K562 (cell line): ENCODE measurements around the gene TRMT2A. TPM values are rescaled to one million over a fixed set of nuclear protein-coding genes. Genes with fewer than 3 reads are reported as not detected.

Experiments
- BRCA1 ChIP-seq, 2 experiments: fragments of 450-650 bp in 1 of 2; sonication (generic) in 1 of 2; formaldehyde crosslinking in 1 of 2; IDR thresholded peaks; 2 replicates each; pipeline versions ENCODE4 v1.5.0 to v1.6.1; 2017 to 2020; ENCODE audit warnings: mild to moderate bottlenecking in 1 of 2, missing genetic modification reagents in 1 of 2
- HDAC3 ChIP-seq: fragments of 450-650 bp; IDR thresholded peaks from 2 replicates; pipeline ENCODE4 v1.6.1; 2018; ENCODE audit warnings: borderline replicate concordance, mild to moderate bottlenecking, moderate library complexity; ENCODE audit not compliant: partially characterized antibody
- L3MBTL2 ChIP-seq: fragments of 450-650 bp; IDR thresholded peaks from 2 replicates; pipeline ENCODE4 v1.6.1; 2016; ENCODE audit warnings: mild to moderate bottlenecking, moderate library complexity
- MAFK ChIP-seq: IDR thresholded peaks from 2 replicates; pipeline ENCODE4 v1.6.1; 2011; ENCODE audit warnings: low read length, improper control_type of control experiment
- PURB ChIP-seq: sonication (generic); formaldehyde crosslinking; IDR thresholded peaks from 2 replicates; pipeline ENCODE4 v1.9.0; 2021; ENCODE audit warnings: low read depth, mild to moderate bottlenecking, missing genetic modification reagents
- RBM39 ChIP-seq: fragments of 200-400 bp; formaldehyde crosslinking; optimal IDR thresholded peaks from 2 replicates; pipeline ENCODE3; 2018; ENCODE audit warnings: low read depth, low read length
- SIN3B ChIP-seq: fragments of 450-650 bp; IDR thresholded peaks from 2 replicates; pipeline ENCODE4 v1.6.1; 2017; ENCODE audit warnings: low read depth, mild to moderate bottlenecking, moderate library complexity
- SMAD4 ChIP-seq: fragments of 250-450 bp; sonication (Bioruptor Pico); conservative IDR thresholded peaks from 2 replicates; pipeline ENCODE4 v1.8.0; 2021; ENCODE audit warnings: inconsistent platforms, mild to moderate bottlenecking, moderate library complexity
- TAF15 ChIP-seq: fragments of 200-400 bp; formaldehyde crosslinking; IDR thresholded peaks from 2 replicates; pipeline ENCODE4 v1.6.1; 2017; ENCODE audit warnings: mild to moderate bottlenecking, low read depth, low read length, moderate library complexity
- polyA plus RNA-seq, 8 experiments: library from polyadenylated mRNA; depleted of rRNA in 4 of 8; stranded (reverse) in 5 of 8; unstranded in 3 of 8; fragments of >200 nt; fragmentation: Nextera tagmentation in 2 of 8; fragmentation: Illumina TruSeq in 1 of 8; extraction: Ambion mirVana in 2 of 8; extraction: Trizol in 1 of 8; gene quantifications; 2 replicates each; pipeline versions ENCODE4 v1.2.1 to v1.2.3, GENCODE V29; 2011 to 2014; ENCODE audit warnings: inconsistent platforms in 1 of 8, missing spikeins in 1 of 8
- total RNA-seq, 7 experiments: library from RNA; depleted of rRNA in 6 of 7; stranded (reverse); fragments of >200 nt in 6 of 7; fragmentation: Illumina TruSeq in 2 of 7; extraction: Trizol in 2 of 7; gene quantifications; 2 replicates each; pipeline versions ENCODE4 v1.2.1 to v1.2.3, GENCODE V29; 2011 to 2021; ENCODE audit warnings: low replicate concordance in 1 of 7
- TF ChIP-seq, protein P1 (sequence below), 2 experiments: fragments of 450-650 bp in 1 of 2; sonication (generic) in 1 of 2; formaldehyde crosslinking in 1 of 2; IDR thresholded peaks; 2 replicates each; pipeline versions ENCODE4 v1.7.1 to v1.9.0; 2016 to 2022; ENCODE audit warnings: inconsistent platforms in 1 of 2, mild to moderate bottlenecking in 1 of 2, missing genetic modification reagents in 1 of 2
- TF ChIP-seq, protein P2 (sequence below): sonication (generic); formaldehyde crosslinking; IDR thresholded peaks from 2 replicates; pipeline ENCODE4 v1.9.0; 2022; ENCODE audit warnings: mild to moderate bottlenecking, missing genetic modification reagents
- TF ChIP-seq, protein P3 (sequence below): fragments of 450-650 bp; formaldehyde crosslinking; IDR thresholded peaks from 2 replicates; pipeline ENCODE4 v1.4.0; 2020; ENCODE audit warnings: mild to moderate bottlenecking, moderate library complexity
- TF ChIP-seq, protein P4 (sequence below): fragments of 450-650 bp; formaldehyde crosslinking; IDR thresholded peaks from 2 replicates; pipeline ENCODE4 v1.4.0; 2020; ENCODE audit warnings: mild to moderate bottlenecking, moderate library complexity

TRMT2A gene
- total and polyA plus RNA-seq, 9 of the 15 experiments (the other 6 are each of a cell fraction or from before 2014, with no cell fraction given), result 1.6 to 265 (median 140) TPM

DNA sequence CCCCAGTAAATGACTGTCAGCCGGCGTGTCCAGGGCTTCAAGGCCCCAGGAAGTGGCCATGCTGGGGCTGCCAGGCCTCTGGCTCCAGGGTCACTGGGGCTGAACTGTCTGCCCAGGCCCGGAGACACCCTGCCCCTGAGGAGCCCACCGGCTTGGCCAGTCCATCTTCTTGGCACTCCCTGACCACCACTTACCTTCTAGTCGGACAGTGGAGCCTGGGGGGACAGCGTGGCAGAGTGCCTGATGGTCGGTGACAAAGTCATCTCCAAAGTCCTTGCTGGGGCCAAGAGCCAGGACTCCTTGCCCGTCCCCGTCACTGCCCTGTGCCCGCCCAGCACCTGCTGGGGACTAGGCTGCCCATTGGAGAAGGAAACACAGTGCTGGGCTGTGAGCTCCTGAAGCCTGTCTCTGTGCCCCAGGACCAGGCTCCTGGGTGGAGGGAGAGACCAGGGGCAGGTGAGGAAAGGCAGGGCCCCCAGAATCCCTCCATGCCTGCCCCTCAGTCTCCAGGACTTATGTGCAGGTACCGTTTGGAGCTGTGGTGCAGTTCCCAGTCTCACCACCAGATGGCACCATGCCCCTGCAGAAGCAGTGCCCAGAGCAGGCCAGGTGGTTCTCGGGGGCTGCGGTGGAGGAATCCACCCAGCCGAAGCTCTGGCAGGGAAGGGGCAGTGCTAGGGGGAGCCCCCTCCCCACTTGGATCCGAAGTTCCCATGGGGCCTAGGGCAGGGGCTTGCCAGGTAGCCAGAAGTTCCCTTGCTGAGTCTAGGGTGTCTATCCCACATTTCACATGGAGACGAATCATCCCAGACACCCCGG lies 39.8 kb upstream of the TRMT2A start (continued):
- TF ChIP-seq, protein P1, sequence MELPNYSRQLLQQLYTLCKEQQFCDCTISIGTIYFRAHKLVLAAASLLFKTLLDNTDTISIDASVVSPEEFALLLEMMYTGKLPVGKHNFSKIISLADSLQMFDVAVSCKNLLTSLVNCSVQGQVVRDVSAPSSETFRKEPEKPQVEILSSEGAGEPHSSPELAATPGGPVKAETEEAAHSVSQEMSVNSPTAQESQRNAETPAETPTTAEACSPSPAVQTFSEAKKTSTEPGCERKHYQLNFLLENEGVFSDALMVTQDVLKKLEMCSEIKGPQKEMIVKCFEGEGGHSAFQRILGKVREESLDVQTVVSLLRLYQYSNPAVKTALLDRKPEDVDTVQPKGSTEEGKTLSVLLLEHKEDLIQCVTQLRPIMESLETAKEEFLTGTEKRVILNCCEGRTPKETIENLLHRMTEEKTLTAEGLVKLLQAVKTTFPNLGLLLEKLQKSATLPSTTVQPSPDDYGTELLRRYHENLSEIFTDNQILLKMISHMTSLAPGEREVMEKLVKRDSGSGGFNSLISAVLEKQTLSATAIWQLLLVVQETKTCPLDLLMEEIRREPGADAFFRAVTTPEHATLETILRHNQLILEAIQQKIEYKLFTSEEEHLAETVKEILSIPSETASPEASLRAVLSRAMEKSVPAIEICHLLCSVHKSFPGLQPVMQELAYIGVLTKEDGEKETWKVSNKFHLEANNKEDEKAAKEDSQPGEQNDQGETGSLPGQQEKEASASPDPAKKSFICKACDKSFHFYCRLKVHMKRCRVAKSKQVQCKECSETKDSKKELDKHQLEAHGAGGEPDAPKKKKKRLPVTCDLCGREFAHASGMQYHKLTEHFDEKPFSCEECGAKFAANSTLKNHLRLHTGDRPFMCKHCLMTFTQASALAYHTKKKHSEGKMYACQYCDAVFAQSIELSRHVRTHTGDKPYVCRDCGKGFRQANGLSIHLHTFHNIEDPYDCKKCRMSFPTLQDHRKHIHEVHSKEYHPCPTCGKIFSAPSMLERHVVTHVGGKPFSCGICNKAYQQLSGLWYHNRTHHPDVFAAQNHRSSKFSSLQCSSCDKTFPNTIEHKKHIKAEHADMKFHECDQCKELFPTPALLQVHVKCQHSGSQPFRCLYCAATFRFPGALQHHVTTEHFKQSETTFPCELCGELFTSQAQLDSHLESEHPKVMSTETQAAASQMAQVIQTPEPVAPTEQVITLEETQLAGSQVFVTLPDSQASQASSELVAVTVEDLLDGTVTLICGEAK (IDR thresholded peaks at IDR 0.05), result no peak
- TF ChIP-seq, protein P1 (CRISPR knock-in tag; IDR thresholded peaks at IDR 0.05), result 0 out of 2 replicates have a peak, but pooled peaks have one; percentile 19
- TF ChIP-seq PURB (CRISPR knock-in tag) (no peak), RBM39 (peak; percentile 98), TAF15 (peak; percentile 87), HDAC3 (no peak), L3MBTL2 (peak; percentile 76), MAFK (peak; percentile 34; the same call in 1 of the 2 replicates), SIN3B (peak; percentile 82; the same call in 1 of the 2 replicates), SMAD4 (CRISPR knock-in tag) (peak; percentile 48; the same call in 1 of the 2 replicates), BRCA1 (IDR thresholded peaks at IDR 0.05) (no peak), BRCA1 (CRISPR knock-in tag; IDR thresholded peaks at IDR 0.05) (peak; percentile 99)
- TF ChIP-seq, protein P2, sequence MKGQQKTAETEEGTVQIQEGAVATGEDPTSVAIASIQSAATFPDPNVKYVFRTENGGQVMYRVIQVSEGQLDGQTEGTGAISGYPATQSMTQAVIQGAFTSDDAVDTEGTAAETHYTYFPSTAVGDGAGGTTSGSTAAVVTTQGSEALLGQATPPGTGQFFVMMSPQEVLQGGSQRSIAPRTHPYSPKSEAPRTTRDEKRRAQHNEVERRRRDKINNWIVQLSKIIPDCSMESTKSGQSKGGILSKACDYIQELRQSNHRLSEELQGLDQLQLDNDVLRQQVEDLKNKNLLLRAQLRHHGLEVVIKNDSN, result peak; percentile 61
- TF ChIP-seq, protein P3, sequence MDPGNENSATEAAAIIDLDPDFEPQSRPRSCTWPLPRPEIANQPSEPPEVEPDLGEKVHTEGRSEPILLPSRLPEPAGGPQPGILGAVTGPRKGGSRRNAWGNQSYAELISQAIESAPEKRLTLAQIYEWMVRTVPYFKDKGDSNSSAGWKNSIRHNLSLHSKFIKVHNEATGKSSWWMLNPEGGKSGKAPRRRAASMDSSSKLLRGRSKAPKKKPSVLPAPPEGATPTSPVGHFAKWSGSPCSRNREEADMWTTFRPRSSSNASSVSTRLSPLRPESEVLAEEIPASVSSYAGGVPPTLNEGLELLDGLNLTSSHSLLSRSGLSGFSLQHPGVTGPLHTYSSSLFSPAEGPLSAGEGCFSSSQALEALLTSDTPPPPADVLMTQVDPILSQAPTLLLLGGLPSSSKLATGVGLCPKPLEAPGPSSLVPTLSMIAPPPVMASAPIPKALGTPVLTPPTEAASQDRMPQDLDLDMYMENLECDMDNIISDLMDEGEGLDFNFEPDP (CRISPR knock-in tag), result 0 out of 2 replicates have a peak, but pooled peaks have one; percentile 28
- TF ChIP-seq, protein P4, sequence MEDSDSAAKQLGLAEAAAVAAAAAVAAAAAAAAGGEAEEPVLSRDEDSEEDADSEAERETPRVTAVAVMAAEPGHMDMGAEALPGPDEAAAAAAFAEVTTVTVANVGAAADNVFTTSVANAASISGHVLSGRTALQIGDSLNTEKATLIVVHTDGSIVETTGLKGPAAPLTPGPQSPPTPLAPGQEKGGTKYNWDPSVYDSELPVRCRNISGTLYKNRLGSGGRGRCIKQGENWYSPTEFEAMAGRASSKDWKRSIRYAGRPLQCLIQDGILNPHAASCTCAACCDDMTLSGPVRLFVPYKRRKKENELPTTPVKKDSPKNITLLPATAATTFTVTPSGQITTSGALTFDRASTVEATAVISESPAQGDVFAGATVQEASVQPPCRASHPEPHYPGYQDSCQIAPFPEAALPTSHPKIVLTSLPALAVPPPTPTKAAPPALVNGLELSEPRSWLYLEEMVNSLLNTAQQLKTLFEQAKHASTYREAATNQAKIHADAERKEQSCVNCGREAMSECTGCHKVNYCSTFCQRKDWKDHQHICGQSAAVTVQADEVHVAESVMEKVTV (CRISPR knock-in tag), result peak; percentile 100
